ENCODE results near the gene HTR7. TPM values are rescaled to one million over a fixed set of nuclear protein-coding genes. Genes with fewer than 3 reads are reported as not detected.

The HTR7 gene
- total RNA-seq, 4 donors from 2014 or later, result 0.29 to 1.5 (median 0.68) TPM

GRCh38 chr10:90738885-90739284 is 119.0 kb downstream of the HTR7 start:
- H3K27me3 ChIP-seq, result no peaks in the 10 kb centered on the region
- no peaks in the 10 kb centered on the region for H3K36me3 ChIP-seq
- no peak overlapping the region for H3K4me3 ChIP-seq
- TF ChIP-seq POLR2A (IDR thresholded peaks at IDR 0.05) (no peak), CTCF (IDR thresholded peaks at IDR 0.05) (no peak)
- no peak for DNase-seq
- H3K9me3 ChIP-seq, result no peaks in the 10 kb centered on the region
- no peak overlapping the region for H3K27ac ChIP-seq
- no peaks in the 10 kb centered on the region for H3K4me1 ChIP-seq
- intact Hi-C loops (cut with DNase I; ENCODE audit: low total_unique reads), result no loop called here

- no peak overlapping the region for H3K27ac ChIP-seq
- no peaks in the 10 kb centered on the region for H3K9me3 ChIP-seq
- intact Hi-C loops (cut with DNase I; ENCODE audit: low total_unique reads), result no loop called here
- no peak overlapping the region for H3K4me3 ChIP-seq
- no peak for TF ChIP-seq CTCF (IDR thresholded peaks at IDR 0.05)
- no peak for TF ChIP-seq POLR2A (IDR thresholded peaks at IDR 0.05)
- DNase-seq, result no peak
- no peaks in the 10 kb centered on the region for H3K27me3 ChIP-seq
- no peaks in the 10 kb centered on the region for H3K36me3 ChIP-seq
- H3K4me1 ChIP-seq, result no peaks in the 10 kb centered on the region
Measured at GRCh38 chr10:90734415-90734814, 123.4 kb downstream of the HTR7 start.

- no peaks in the 10 kb centered on the region for H3K9me3 ChIP-seq
- H3K36me3 ChIP-seq, result no peaks in the 10 kb centered on the region
- no peaks in the 10 kb centered on the region for H3K27me3 ChIP-seq
- H3K4me3 ChIP-seq, result no peak overlapping the region
- no peaks in the 10 kb centered on the region for H3K4me1 ChIP-seq
- DNase-seq, result no peak
- intact Hi-C loops (cut with DNase I; ENCODE audit: low total_unique reads), result no loop called here
- no peak for TF ChIP-seq POLR2A (IDR thresholded peaks at IDR 0.05)
- TF ChIP-seq CTCF (IDR thresholded peaks at IDR 0.05), result no peak
- H3K27ac ChIP-seq, result no peak overlapping the region
Measured at GRCh38 chr10:90732581-90732980, 125.3 kb downstream of the HTR7 start.

- TF ChIP-seq POLR2A (IDR thresholded peaks at IDR 0.05), result no peak
- no peak for TF ChIP-seq CTCF (IDR thresholded peaks at IDR 0.05)
- H3K27ac ChIP-seq, result no peak overlapping the region
- no peak overlapping the region for H3K4me3 ChIP-seq
- no peaks in the 10 kb centered on the region for H3K27me3 ChIP-seq
- no peaks in the 10 kb centered on the region for H3K4me1 ChIP-seq
- intact Hi-C loops (cut with DNase I; ENCODE audit: low total_unique reads), result no loop called here
- no peak for DNase-seq
- H3K9me3 ChIP-seq, result no peaks in the 10 kb centered on the region
- no peaks in the 10 kb centered on the region for H3K36me3 ChIP-seq
Measured at GRCh38 chr10:90723416-90724068, 134.3 kb downstream of the HTR7 start.

- no peak for DNase-seq
- TF ChIP-seq CTCF (IDR thresholded peaks at IDR 0.05) (no peak), POLR2A (IDR thresholded peaks at IDR 0.05) (no peak)
- no peaks in the 10 kb centered on the region for H3K4me1 ChIP-seq
Measured at GRCh38 chr10:90722832-90723231, 135.0 kb downstream of the HTR7 start.

More at GRCh38 chr10:90722832-90723231, 135.0 kb downstream of the HTR7 start:
- H3K27me3 ChIP-seq, result no peaks in the 10 kb centered on the region
- no peak overlapping the region for H3K4me3 ChIP-seq
- no peak overlapping the region for H3K27ac ChIP-seq
- no peaks in the 10 kb centered on the region for H3K36me3 ChIP-seq
- H3K9me3 ChIP-seq, result no peaks in the 10 kb centered on the region
- intact Hi-C loops (cut with DNase I; ENCODE audit: low total_unique reads), result no loop called here

All from uterus (tissue), 4 donors.